K562 (cell line): ENCODE results near the gene PTPRT. TPM values are rescaled to one million over a fixed set of nuclear protein-coding genes. Genes with fewer than 3 reads are reported as not detected.

ENCODE experiments used
- ATAC-seq: fragments of 200-7000 bp; cut with Tn5 transposase; 3 replicates; pipeline ENCODE4 v1.9.1; 2020; ENCODE audit warnings: moderate library complexity
- BruUV-seq: library from RNA; stranded (reverse); fragments of 400-500 nt; replicated peaks from 2 replicates; lab custom pipeline; 2021; lab: Mats Ljungman, UMichigan
- CTCF ChIA-PET: fragments of 300-600 bp; formaldehyde crosslinking; extraction: SDS; loops from one replicate; lab custom pipeline; 2021; ENCODE audit warnings: low intra/inter-chr PET ratio; lab: Yijun Ruan, JAX
- POLR2A ChIA-PET: fragments of 300-600, 350-650 bp; sonication (Branson Sonifier 250); formaldehyde crosslinking; extraction: SDS; loops from one replicate; lab custom pipeline; 2021; ENCODE audit warnings: antibody characterized with exemption, inconsistent platforms; lab: Yijun Ruan, JAX
- DNase-seq, 4 experiments: peaks; one replicate each; pipeline versions ENCODE4 v3.0.0 to v3.0.0-alpha.2; 2011 to 2018; ENCODE audit warnings: low spot score in 3 of 4, mixed read lengths in 3 of 4; ENCODE audit errors: extremely low read depth in 1 of 4
- FAIRE-seq: peaks from 2 replicates; lab custom pipeline; 2011; peaks lifted over from hg19 to GRCh38; lab: Jason Lieb, UNC
- H2AFZ ChIP-seq: 2 replicates; pipeline ENCODE4 v1.6.0; 2011; ENCODE audit warnings: low read depth, low read length, control low read depth, inconsistent platforms
- H3K27ac ChIP-seq: fragments of 200-600 bp; 3 replicates; pipeline ENCODE4 v1.8.0; 2011; ENCODE audit warnings: low read depth, mild to moderate bottlenecking, control low read depth, inconsistent platforms, low read length, moderate library complexity, mixed read lengths; ENCODE audit errors: extremely low read depth
- H3K27me3 ChIP-seq, 2 experiments: fragments of 300-600 bp in 1 of 2; 2 replicates in 1 of 2; 3 replicates in 1 of 2; pipeline versions ENCODE4 v1.6.0 to v1.8.0; 2011; ENCODE audit warnings: inconsistent platforms in 2 of 2, low read length in 2 of 2, mild to moderate bottlenecking in 1 of 2, mixed read lengths in 1 of 2, moderate library complexity in 1 of 2; ENCODE audit not compliant: control insufficient read depth in 2 of 2, insufficient read depth in 2 of 2
- H3K36me3 ChIP-seq: fragments of 300-600 bp; 3 replicates; pipeline ENCODE4 v1.8.0; 2011; ENCODE audit warnings: mild to moderate bottlenecking, low read length, inconsistent platforms; ENCODE audit not compliant: control insufficient read depth, insufficient read depth
- H3K4me1 ChIP-seq, 2 experiments: fragments of 200-600 bp in 1 of 2; replicated peaks in 1 of 2; 2 replicates in 1 of 2; 3 replicates in 1 of 2; pipeline versions ENCODE4 v1.5.1 to v1.8.0; 2011; ENCODE audit warnings: inconsistent platforms in 2 of 2, low read length in 2 of 2, mild to moderate bottlenecking in 1 of 2, mixed read lengths in 1 of 2, moderate library complexity in 1 of 2; ENCODE audit not compliant: control insufficient read depth in 2 of 2, insufficient read depth in 2 of 2
- H3K4me2 ChIP-seq: 2 replicates; pipeline ENCODE4 v1.6.1; 2011; ENCODE audit warnings: low read length, control low read depth, inconsistent platforms, mixed read lengths; ENCODE audit not compliant: insufficient read depth
- H3K4me3 ChIP-seq: fragments of 200-600 bp; sonication (generic), shearing (Covaris generic); 2 replicates; pipeline ENCODE4 v1.5.1; 2016; ENCODE audit warnings: control low read depth, inconsistent platforms
- H3K79me2 ChIP-seq: fragments of 200-600 bp; 3 replicates; pipeline ENCODE4 v1.8.0; 2011; ENCODE audit warnings: low read length, inconsistent platforms; ENCODE audit not compliant: control insufficient read depth, insufficient read depth
- H3K9ac ChIP-seq, 2 experiments: 2 replicates each; pipeline versions ENCODE4 v1.6.0 to v1.6.1; 2011; ENCODE audit warnings: low read depth in 2 of 2, low read length in 2 of 2, control low read depth in 1 of 2, inconsistent platforms in 1 of 2, mild to moderate bottlenecking in 1 of 2, mixed read lengths in 1 of 2; ENCODE audit not compliant: insufficient read depth in 1 of 2
- H3K9me1 ChIP-seq: one replicate; pipeline ENCODE4 v1.6.0; 2011; ENCODE audit warnings: inconsistent platforms, mild to moderate bottlenecking, low read length, moderate library complexity; ENCODE audit not compliant: control insufficient read depth, insufficient read depth
- H3K9me3 ChIP-seq: replicated peaks from 2 replicates; pipeline ENCODE4 v1.5.1; 2011; ENCODE audit warnings: low read depth, low read length, inconsistent platforms; ENCODE audit not compliant: control insufficient read depth, insufficient read depth
- H4K20me1 ChIP-seq: replicated peaks from 2 replicates; pipeline ENCODE4 v1.6.1; 2011; ENCODE audit warnings: low read length, inconsistent platforms, mixed read lengths; ENCODE audit not compliant: control insufficient read depth, insufficient read depth
- ATF1 ChIP-seq, 2 experiments: fragments of 450-650 bp in 1 of 2; IDR thresholded peaks; 2 replicates each; pipeline ENCODE4 v1.6.1; 2016; ENCODE audit warnings: missing compliant biosample characterization in 1 of 2, missing genetic modification characterization in 1 of 2
- BACH1 ChIP-seq: fragments of 200-800 bp; sonication (Bioruptor generic); IDR thresholded peaks from 2 replicates; pipeline ENCODE4 v1.6.1; 2016; ENCODE audit warnings: missing genetic modification characterization, missing compliant biosample characterization
- BMI1 ChIP-seq: fragments of 150-350 bp; IDR thresholded peaks from 2 replicates; pipeline ENCODE4 v1.6.1; 2014; ENCODE audit warnings: low read length
- BRCA1 ChIP-seq, 2 experiments: fragments of 450-650 bp in 1 of 2; sonication (generic) in 1 of 2; formaldehyde crosslinking in 1 of 2; IDR thresholded peaks; 2 replicates each; pipeline versions ENCODE4 v1.5.0 to v1.6.1; 2017 to 2020; ENCODE audit warnings: mild to moderate bottlenecking in 1 of 2, missing genetic modification reagents in 1 of 2
- CAMTA2 ChIP-seq: fragments of 250-450 bp; sonication (Bioruptor Pico); conservative IDR thresholded peaks from 2 replicates; pipeline ENCODE4 v1.5.1; 2022
- FOXM1 ChIP-seq, 2 experiments: fragments of 450-650 bp in 1 of 2; sonication (generic) in 1 of 2; formaldehyde crosslinking in 1 of 2; IDR thresholded peaks; 2 replicates each; pipeline versions ENCODE4 v1.6.1 to v1.9.0; 2017 to 2022; ENCODE audit warnings: low read depth in 2 of 2, mild to moderate bottlenecking in 2 of 2, missing genetic modification reagents in 1 of 2, moderate library complexity in 1 of 2
- ILK ChIP-seq: fragments of 450-650 bp; IDR thresholded peaks from 2 replicates; pipeline ENCODE4 v1.6.1; 2016; ENCODE audit warnings: missing genetic modification characterization, low read depth, mild to moderate bottlenecking, missing compliant biosample characterization, moderate library complexity, borderline replicate concordance
- PCBP2 ChIP-seq: fragments of 200-400 bp; formaldehyde crosslinking; IDR thresholded peaks from 2 replicates; pipeline ENCODE4 v1.6.1; 2018; ENCODE audit warnings: low read length, low read depth, mild to moderate bottlenecking, moderate library complexity; ENCODE audit not compliant: poor library complexity, severe bottlenecking
- POLR2H ChIP-seq: IDR thresholded peaks from 2 replicates; pipeline ENCODE4 v1.6.1; 2016; ENCODE audit warnings: missing genetic modification characterization, low read depth, mild to moderate bottlenecking, control low read depth, missing compliant biosample characterization, moderate library complexity
- PTBP1 ChIP-seq: fragments of 200-400 bp; formaldehyde crosslinking; IDR thresholded peaks from 2 replicates; pipeline ENCODE4 v1.6.1; 2017; ENCODE audit warnings: low read depth, low read length
- SMC3 ChIP-seq: conservative IDR thresholded peaks from 2 replicates; pipeline ENCODE4 v1.6.1; 2011; ENCODE audit warnings: low read depth, low read length, improper control_type of control experiment; ENCODE audit not compliant: insufficient read depth
- SREBF1 ChIP-seq: fragments of 150-350 bp; IDR thresholded peaks from 2 replicates; pipeline ENCODE4 v1.6.1; 2014; ENCODE audit warnings: antibody characterized with exemption, low read depth, low read length, borderline replicate concordance
- WGBS: fragments of 100-300 bp; shearing (Covaris generic); methylation state at CpG from one replicate; pipeline ENCODE4 v1.1.6; 2016; ENCODE audit warnings: low coverage, mixed read lengths; ENCODE audit not compliant: insufficient coverage; ENCODE audit errors: missing lambda C conversion rate; 5-methylcytosine and 5-hydroxymethylcytosine counted together
- in situ Hi-C: fragments of 300-500 bp; cut with MboI; formaldehyde crosslinking; loops from 4 replicates; pipeline ENCODE4 v1.15.0; 2018; ENCODE audit warnings: inconsistent platforms, mixed read lengths
- intact Hi-C: fragments of 100-400 bp; cut with micrococcal nuclease; formaldehyde crosslinking; loops from 2 replicates; pipeline ENCODE4 v1.14.2; 2022
- polyA plus RNA-seq, 8 experiments: library from polyadenylated mRNA; depleted of rRNA in 4 of 8; stranded (reverse) in 5 of 8; unstranded in 3 of 8; fragments of >200 nt; fragmentation: Nextera tagmentation in 2 of 8; fragmentation: Illumina TruSeq in 1 of 8; extraction: Ambion mirVana in 2 of 8; extraction: Trizol in 1 of 8; gene quantifications; 2 replicates each; pipeline versions ENCODE4 v1.2.1 to v1.2.3, GENCODE V29; 2011 to 2014; ENCODE audit warnings: inconsistent platforms in 1 of 8, missing spikeins in 1 of 8
- total RNA-seq, 7 experiments: library from RNA; depleted of rRNA in 6 of 7; stranded (reverse); fragments of >200 nt in 6 of 7; fragmentation: Illumina TruSeq in 2 of 7; extraction: Trizol in 2 of 7; gene quantifications; 2 replicates each; pipeline versions ENCODE4 v1.2.1 to v1.2.3, GENCODE V29; 2011 to 2021; ENCODE audit warnings: low replicate concordance in 1 of 7
- TF ChIP-seq, protein P1 (sequence below): fragments of 150-350 bp; conservative IDR thresholded peaks from 2 replicates; pipeline ENCODE4 v1.6.1; 2014; ENCODE audit warnings: low read length

PTPRT gene
- total and polyA plus RNA-seq, 9 of the 15 experiments (the other 6 are each of a cell fraction or from before 2014, with no cell fraction given), result not detected

- Histone ChIP-seq H3K4me2 (no peak overlapping the region), H3K9ac (no peak overlapping the region), H2AFZ (no peak overlapping the region), H3K9me1 (no peaks in the 10 kb centered on the region), H3K27me3 (no peaks in the 10 kb centered on the region), H3K4me3 (no peak overlapping the region), H3K27ac (no peak overlapping the region), H3K9me3 (no peaks in the 10 kb centered on the region), H3K79me2 (no peaks in the 10 kb centered on the region), H3K36me3 (no peaks in the 10 kb centered on the region), H3K4me1 (no peaks in the 10 kb centered on the region), H4K20me1 (no peaks in the 10 kb centered on the region)
- POLR2A ChIA-PET, result no interaction called here
- CTCF ChIA-PET, result no interaction called here
- TF ChIP-seq PCBP2 (peak; percentile 23), ILK (tag) (no peak)
- intact Hi-C loops, result no loop called here
- DNase-seq (no peak), FAIRE-seq (no peak), ATAC-seq (no peak)
- no TSS peak for BruUV-seq
- in situ Hi-C loops, result no loop called here
Measured at GRCh38 chr20:43057317-43057716, 132.4 kb downstream of the PTPRT start.

- intact Hi-C loops (no loop called here), in situ Hi-C loops (no loop called here)
- no peaks in the 10 kb centered on the region for H3K9me3 ChIP-seq
- 0% methylated on average over 5 of the region's 5 CpGs for WGBS
- H4K20me1 ChIP-seq, result no peaks in the 10 kb centered on the region
- ChIA-PET POLR2A (no interaction called here), CTCF (no interaction called here)
- ATAC-seq, result no peak
- no peaks in the 10 kb centered on the region for H3K4me1 ChIP-seq
- no TSS peak for BruUV-seq
- H3K27ac ChIP-seq, result no peak overlapping the region
- H3K79me2 ChIP-seq, result no peaks in the 10 kb centered on the region
- H3K4me3 ChIP-seq, result no peak overlapping the region
- no peaks in the 10 kb centered on the region for H3K27me3 ChIP-seq
- no peak overlapping the region for H3K9ac ChIP-seq
- H3K4me2 ChIP-seq, result no peak overlapping the region
- H2AFZ ChIP-seq, result no peak overlapping the region
- H3K9me1 ChIP-seq, result no peaks in the 10 kb centered on the region
- no peak for FAIRE-seq
- no peak for DNase-seq
- H3K36me3 ChIP-seq, result no peaks in the 10 kb centered on the region
- no peak for TF ChIP-seq BMI1
- TF ChIP-seq CAMTA2 (CRISPR knock-in tag), result no peak
- TF ChIP-seq BRCA1 (IDR thresholded peaks at IDR 0.05), result no peak
- TF ChIP-seq BRCA1 (CRISPR knock-in tag; IDR thresholded peaks at IDR 0.05), result no peak
- no peak for TF ChIP-seq FOXM1 (IDR thresholded peaks at IDR 0.05; ENCODE audit: low read depth)
- TF ChIP-seq FOXM1 (CRISPR knock-in tag; IDR thresholded peaks at IDR 0.05; ENCODE audit: low read depth), result no peak
- TF ChIP-seq SREBF1, result no peak
- TF ChIP-seq ATF1 (CRISPR knock-in tag; IDR thresholded peaks at IDR 0.05), result no peak
- no peak for TF ChIP-seq ATF1 (tag; IDR thresholded peaks at IDR 0.05)
- TF ChIP-seq PTBP1, result no peak
- TF ChIP-seq, protein P1, sequence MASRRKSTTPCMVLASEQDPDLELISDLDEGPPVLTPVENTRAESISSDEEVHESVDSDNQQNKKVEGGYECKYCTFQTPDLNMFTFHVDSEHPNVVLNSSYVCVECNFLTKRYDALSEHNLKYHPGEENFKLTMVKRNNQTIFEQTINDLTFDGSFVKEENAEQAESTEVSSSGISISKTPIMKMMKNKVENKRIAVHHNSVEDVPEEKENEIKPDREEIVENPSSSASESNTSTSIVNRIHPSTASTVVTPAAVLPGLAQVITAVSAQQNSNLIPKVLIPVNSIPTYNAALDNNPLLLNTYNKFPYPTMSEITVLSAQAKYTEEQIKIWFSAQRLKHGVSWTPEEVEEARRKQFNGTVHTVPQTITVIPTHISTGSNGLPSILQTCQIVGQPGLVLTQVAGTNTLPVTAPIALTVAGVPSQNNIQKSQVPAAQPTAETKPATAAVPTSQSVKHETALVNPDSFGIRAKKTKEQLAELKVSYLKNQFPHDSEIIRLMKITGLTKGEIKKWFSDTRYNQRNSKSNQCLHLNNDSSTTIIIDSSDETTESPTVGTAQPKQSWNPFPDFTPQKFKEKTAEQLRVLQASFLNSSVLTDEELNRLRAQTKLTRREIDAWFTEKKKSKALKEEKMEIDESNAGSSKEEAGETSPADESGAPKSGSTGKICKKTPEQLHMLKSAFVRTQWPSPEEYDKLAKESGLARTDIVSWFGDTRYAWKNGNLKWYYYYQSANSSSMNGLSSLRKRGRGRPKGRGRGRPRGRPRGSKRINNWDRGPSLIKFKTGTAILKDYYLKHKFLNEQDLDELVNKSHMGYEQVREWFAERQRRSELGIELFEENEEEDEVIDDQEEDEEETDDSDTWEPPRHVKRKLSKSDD, result no peak
- no peak for TF ChIP-seq BACH1 (tag)
- no peak for TF ChIP-seq SMC3
- TF ChIP-seq POLR2H, result no peak
Measured at GRCh38 chr20:43055181-43055884, 134.4 kb downstream of the PTPRT start.
